ENCODE measurements around the gene RGS17.
"Not testable (repeated sequence)": the region's sequence is repeated elsewhere in the genome, so short reads cannot be mapped to it uniquely, and the experiment has no call there.

The RGS17 gene

DNA sequence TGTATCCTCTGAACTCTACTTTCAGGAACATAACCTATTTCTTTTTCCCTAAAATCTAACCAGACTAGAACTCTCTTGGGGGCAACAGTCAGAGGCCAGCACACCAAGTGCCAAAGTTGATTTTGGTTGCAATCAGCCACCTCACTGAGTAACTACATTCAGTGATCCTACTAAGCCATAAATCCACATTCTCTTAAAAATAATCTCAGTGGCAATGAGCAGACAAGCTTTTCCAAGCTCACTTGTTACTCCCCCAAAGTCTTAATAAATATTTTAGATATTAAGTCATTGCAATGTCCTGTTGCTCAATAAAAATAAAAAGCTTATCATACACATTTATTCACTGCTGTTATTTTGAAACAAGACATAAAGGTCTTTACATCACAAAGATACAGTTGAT, 9.8 kb downstream of the RGS17 start:
- no peak for DNase-seq

DNA sequence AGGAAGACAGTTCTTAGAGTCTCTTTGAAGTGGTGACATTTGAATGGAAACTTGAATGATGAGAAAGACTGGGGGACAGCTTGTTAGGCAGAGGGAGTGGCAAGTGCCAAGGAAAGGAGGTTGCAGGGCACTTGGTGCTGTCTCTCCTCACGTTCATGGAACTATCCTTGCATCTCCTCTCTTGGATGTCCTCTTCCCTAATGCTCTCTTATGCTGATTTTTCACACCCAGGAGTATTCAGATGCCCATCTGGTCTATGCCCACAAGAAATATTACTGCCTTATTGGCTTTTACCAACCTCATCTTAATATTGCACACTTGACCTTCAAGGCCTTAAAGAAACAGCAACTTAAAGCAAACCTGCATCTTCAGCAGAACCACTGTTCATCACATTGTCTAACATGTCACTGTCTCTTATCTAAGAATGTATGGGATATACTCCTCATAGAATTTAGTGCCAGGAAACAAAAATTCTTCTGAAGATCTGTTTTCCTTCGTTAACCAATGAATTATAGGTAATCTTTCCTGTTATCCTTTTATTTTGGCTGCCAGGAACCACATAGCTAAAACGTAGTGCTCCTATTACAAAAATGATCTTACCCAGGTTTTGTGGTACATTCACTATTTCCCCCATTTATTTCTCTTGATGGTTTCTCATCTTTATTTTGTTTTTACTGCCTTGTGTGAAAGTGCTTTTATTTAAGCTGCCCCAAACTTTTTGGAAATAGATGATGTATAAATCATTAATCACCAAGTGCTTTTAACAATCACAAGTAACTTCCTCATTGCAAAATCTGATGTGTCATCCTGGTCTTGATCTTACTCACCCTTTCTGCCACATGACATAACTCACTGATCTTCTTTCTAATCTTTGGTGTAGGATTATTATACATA, 12.8 kb downstream of the RGS17 start:
- no peak for DNase-seq

DNA sequence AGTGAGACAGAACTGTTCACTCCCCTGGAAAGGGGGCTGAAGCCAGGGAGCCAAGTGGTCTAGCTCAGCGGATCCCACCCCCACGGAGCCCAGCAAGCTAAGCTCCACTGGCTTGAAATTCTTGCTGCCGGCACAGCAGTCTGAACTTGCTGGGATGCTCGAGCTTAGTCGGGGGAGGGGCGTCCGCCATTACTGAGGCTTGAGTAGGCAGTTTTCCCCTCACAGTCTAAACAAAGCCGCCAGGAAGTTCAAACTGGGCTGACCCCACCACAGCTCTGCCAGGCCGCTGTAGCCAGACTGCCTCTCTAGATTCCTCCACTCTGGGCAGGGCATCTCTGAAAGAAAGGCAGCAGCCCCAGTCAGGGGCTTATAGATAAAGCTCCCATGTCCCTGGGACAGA, 20.0 kb downstream of the RGS17 start:
- not testable (repeated sequence) for DNase-seq

DNA sequence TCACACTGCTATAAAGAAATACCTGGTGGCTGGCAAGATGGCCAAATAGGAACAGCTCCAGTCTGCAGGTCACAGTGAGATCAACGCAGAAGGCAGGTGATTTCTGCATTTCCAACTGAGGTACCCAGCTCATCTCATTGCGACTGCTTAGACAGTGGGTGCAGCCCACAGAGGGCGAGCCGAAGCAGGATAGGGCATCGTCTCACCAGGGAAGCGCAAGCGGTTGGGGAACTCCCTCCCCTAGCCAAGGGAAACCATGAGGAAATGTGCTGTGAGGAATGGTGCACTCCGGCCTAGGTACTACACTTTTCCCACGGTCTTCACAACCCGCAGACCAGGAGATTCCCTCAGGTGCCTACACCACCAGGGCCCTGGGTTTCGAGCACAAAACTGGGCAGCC, 20.5 kb downstream of the RGS17 start:
- not testable (repeated sequence) for DNase-seq

DNA sequence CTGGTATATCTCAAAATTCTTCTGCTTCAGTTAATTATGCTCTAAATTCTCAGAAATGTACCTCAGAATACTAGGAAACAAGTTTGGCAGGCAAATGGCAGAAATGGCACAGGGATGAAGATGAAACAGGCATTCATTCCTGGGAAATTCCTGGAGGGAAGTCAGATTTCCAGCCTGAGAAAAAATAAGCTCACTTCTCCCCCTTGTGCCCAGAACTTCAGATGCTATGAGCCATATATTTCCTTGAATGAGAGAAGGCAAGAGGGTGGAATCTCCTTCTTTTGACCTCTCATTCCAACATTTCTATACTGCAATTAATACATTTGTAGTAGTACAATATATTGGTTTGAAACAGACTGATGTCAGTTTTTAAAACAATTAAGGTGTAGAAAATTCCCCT, 22.8 kb downstream of the RGS17 start:
- no peak for DNase-seq

DNA sequence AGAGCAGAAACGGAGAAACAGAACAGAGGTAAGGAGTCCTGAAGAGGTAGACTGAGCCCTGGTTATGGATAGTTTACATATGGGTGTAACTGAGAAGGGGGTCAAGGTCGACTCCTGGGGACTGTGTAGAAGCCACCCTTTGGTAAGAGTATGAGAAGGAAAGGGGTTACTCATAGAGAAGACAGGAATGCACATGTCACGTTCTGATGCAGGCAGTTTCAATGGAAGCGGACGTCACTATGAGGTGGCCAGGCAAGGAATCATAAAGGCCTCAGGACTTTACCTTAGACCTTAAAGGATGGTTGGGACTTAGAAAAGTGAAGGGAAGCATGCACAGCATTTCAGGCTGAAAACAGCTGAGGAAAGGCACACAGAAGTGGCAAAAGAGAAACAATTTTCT, 25.1 kb downstream of the RGS17 start:
- no peak for DNase-seq

DNA sequence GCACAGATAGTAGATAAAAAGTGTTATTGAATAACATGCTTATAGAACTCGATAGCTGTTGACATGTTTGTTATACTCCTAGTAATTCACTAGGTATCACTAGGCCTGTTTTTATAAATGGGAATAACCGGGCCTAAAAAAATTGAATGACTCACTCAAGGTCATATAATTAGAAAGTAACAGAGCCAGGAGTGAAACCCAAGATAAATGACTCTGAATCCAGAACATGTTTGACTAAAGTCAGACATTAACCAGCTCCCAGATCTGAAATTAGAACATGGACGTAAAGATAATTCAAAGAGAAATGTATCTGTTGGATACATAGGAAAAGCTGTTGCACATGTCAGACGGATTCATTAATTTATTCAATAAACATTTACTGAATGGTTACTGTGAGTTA, 26.9 kb downstream of the RGS17 start:
- DNase-seq: no peak

DNA sequence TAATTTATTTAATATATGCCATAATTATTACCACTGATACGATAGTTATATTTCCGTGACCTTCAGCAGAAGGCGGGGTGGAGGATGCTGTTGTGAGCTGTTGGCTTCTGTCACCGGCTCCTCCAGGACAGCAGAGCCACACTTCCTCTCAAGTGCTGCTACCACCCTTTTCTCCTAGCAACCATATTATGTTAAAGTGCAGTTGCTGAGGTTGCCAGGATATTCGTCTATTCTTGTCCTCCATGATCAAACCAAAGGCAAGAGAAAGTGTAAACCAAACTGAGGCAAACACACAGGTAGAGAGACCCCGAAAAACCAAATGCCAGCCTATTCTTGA, 27.8 kb downstream of the RGS17 start:
- DNase-seq: no peak

DNA sequence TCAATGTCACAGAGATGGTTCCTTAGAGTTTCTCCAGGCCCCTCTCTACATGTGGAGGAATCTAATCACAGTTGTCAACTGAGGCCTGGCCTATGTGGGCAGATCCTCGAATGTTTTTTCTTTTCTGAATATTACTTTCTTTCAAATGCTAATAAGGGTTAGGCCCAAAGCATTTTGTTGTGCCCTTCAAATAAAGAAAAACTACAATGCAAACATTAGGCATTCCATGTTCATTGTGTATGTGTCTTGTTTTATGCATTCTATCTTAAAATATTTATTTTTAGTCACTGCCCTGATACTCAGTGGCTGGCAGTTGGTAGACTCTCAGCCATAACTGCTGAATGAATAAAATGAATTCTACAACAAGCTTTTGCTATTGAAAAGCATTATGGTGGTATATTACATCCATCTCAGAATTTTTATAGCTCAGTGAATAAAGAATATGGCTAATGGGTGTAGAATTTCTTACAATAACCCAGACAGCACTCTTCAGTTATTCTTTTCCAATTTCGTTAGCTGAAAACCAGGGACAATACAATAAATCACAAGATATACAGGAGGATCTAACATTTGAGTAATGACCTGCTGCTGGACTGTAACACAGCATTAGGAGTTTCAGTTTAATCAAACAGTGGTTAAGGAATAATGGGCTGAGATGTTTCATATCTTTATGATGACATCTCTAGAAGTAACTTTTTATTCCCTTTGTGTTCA, 28.3 kb downstream of the RGS17 start:
- DNase-seq: no peak

DNA sequence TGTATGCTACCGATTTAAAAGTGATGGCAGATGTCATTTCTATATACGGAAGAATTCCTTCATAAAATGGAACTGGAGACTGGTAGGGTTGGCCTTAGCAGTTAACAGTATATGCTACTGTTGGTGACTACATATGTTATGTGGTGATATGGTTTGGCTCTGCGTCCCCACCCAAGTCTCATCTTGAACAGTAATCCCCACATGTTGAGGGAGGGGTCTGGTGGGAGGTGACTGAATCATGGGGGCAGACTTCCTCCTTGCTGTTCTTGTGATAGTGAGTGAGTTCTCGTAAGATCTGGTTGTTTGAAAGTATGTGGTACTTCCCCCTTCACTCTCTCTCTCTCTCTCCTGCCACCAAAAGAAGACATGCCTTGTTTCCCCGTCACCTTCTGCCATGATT, 29.6 kb downstream of the RGS17 start:
- DNase-seq: no peak

DNA sequence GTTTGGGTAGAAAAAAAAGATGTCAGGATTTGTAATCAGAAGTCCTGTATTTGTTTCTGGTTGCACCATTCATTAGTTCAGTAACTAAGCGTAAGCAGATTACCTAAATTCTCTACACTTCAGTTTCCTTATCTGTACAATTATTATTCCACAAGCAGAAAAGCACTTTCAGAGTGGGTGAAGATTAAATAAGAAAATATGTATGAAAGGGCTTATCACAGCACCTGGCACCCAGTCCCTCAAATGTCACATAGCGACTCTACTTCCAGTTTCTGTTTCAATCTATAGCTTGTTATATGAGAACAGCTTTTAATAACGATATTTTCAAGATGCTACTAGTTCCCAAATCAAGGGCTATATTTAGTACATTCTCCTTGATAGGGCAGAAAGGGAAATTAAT, 31.4 kb downstream of the RGS17 start:
- DNase-seq: no peak

DNA sequence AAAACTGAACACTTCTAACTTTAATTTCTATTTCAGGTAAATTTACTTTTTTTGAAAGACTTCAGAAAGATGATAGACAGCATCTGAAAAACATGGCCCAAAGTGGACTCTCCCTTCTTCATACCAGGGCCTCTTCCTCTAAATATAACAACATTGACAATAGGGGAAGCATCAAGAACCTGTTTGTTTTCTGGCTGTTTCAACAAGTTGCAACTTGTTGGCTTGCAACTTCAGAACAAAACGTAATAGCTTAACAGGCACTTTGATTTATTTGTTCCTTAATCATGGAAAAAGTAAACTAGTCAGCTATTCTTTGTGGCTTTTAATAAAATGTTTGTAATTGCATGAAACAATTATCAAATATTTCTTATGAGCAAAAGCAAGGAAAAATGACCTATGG, 34.3 kb downstream of the RGS17 start:
- no peak for DNase-seq

DNA sequence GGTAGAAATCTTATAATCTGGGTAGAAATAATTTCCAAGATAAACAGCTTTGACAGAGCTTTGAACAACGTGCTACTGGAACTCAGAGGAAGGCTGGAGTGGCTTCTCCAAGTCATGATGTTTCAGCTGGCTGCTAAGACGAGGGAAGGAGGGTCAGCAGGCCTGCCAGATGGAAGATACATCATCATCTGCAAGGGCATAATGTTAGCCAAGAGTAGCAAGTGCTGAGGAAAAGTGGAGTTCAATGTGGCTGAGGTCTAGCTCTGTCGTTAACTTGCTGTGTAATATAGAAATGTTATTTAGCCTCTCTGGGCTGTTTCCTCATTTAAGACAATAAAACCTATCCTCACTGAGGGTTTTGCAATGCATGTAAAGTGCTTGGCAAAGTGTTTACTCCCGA, 35.1 kb downstream of the RGS17 start:
- DNase-seq: no peak

DNA sequence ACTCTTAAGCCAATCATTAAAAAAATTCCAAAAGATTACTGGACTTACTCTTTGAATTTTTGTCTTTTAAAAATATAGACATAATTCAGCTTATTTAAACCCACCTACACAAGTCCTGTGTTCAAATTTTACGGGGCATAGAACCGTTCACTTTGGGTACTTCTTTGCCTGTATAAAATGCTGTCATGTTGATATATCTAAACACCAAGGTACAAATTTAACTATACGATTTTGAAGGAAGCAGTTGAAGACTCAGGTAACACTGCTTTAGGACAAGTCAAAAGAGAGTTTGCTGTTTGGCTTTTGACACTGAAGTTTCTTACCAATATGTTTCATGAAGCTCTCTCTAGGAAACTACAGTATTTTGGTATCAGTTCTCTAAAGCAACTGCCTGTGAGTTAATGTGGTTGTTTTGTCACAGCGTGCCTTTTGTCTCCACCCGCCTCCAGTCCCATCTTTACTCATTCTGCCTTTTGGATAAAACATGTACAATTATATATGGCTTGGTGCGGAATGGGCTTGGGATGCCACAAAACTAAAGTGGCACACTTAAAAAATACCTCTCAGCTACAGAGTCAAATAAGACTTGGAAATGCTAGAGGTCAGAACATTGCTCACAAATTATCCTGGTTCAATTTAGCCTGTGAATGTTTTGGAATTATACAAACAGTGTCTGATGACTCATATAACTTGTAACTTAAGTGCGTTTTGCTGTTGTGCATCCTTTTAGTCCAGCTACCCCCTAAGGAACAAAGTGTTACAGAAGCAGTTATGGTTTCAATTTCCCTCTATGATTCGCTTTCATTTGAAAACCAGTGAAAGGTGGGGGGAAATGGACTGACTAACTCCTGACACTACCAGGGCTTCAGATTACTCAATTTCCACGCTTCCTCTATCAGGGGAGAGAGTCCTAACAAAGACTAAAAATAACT, 38.7 kb downstream of the RGS17 start:
- DNase-seq: no peak

DNA sequence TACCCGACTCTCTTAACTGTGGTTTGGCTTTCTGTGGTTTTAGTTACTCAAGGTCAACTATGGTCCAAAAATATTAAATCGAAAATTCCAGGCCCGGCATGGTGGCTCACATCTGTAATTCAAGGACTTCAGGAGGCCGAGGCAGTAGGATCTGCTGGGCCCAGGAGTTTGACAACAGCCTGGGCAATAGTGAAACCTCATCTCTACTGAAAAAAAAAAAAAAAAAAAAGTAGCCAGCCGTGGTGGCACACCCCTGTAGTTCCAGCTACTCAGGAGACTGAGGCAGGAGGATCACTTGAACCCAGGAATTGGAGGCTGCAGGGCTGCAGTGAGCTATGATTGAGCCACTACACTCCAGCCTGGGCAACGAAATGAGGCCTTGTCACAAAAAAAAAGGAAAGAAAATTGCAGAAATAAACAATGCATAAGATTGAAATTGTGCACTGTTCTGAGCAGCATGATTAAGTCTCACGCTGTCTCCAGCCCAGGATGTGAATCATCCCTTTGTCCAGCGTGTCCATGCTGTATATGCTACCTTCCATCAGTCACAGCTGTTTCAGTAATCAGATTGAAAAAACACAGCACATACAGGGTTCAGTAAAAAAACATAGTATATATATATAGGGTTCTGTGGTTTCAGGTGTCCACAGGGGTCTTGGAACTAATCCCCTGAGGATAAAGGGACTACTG, 40.7 kb downstream of the RGS17 start:
- DNase-seq: no peak

DNA sequence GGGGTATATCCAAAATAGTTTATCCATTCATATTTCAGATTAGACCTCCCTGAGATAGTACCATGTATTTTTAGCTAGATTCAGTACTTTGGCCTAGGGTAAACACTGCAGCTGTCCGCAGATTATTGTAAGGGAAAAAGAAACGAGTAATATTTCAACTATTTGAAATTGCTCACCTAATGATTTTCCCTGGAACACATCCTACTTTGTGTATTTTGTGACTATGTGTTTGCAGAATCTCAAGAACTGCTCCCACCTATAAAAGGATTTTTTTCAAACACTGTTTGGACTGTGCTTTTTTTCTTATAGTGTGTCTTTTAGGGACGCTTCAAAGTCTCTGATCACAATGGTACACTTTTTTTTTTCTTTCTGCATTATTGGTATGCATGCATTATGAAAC, 42.3 kb downstream of the RGS17 start:
- DNase-seq: no peak

DNA sequence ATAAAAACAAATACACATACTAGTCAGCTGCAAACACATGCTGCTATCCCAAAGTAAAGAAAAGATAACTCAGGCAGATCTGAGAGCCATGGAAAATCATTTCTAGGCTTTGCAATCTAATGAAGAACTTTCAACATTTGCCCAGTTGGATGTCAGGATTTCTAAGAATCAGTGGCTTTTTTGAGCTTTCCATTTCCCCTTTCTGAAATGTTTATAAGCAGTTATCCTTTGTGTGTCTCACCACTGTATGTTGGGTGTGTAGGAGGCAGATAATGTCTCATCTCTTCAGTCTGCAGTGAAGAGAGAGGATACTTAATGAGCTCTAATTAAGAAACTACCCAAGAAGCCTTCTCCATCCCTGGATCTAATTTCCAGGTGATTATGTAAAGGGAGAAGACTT, 43.6 kb downstream of the RGS17 start:
- no peak for DNase-seq

DNA sequence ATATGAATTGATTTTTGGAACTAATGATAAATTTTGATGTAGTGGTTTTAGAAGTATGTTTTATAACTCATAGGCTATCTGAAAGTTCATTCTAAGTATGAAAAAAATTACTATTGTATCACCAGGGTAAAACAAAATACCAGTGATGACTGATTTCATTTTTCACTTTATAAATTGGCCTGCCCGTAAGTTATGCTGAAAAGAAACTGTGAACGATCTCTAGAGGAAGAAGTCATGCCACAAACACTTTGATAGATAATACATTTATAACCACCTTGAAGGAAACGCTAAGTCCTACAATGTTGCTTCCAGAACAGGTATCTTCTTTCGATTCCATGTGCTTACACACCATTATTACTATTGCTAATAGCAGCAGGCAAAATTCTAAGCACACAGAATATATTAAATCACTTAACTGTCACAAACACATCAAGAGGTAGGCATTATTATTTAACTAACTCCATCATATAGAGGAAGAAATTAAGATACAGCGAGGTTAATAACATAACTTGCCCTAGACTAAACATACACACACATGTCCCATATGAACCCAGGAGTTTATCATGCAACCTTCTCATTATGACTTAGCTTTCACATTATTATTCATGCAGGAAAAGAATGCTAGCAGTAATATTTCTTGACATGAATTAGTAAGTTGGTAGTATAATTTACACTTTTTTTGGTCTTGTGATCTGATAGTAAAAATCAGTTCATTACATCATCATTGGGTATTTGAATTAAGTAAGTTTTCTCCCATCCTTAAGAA, 44.7 kb downstream of the RGS17 start:
- no peak for DNase-seq

DNA sequence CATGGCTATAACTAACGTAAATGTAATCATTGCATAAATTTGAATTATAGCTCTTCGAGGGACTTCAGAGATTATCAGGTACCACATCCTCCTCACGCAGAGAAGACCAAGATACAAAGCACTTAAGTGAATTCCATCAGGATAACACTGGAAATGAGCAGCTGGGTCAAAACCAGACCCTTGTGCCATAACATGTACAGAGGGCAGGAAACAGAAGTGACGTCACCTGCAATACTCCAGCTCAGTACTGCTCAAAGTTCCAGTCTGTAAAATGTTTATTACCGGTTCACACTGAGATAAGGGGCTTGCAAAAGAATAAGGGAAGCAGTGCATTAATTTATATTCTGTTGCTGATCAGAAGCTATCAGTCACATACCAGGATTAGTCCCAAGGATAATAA, 45.8 kb downstream of the RGS17 start:
- no peak for DNase-seq

DNA sequence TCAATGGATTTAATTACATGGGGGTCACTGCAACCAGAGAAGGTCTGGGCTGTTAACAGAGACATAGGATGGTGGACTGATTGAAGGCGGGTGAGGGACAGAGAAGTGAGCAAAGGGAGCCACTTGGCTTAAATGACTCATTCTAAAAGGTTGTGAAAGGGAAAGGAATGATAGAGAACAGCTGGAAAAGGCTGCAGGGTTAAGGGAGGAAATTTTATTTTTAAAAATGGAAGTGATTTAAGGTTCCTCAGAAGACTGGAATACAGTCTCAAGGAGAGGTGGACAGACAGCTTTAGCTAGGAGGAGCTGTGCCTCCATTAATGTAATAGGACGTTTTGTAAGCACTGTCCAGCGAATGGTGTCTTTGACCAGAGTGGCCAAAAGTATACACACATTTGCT, 46.7 kb downstream of the RGS17 start:
- DNase-seq: no peak

DNA sequence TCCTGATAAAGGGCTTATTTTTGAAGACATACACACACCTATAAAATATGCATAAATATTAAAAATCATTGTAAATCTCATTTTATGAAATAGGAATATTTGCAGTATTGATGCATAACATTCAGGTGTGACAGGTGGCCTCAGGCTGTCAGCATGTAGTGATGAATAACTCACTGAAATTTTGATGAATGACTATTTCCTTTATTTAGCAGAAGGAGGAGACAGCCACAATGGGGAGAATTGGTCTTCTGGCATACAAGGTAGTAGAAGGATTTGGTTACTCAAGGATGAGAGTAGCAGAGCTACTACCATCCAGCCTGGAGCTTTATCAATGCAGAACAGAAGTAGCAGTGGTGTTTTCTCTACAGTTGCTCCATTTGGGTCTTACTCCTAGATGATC, 47.2 kb downstream of the RGS17 start:
- DNase-seq: no peak

DNA sequence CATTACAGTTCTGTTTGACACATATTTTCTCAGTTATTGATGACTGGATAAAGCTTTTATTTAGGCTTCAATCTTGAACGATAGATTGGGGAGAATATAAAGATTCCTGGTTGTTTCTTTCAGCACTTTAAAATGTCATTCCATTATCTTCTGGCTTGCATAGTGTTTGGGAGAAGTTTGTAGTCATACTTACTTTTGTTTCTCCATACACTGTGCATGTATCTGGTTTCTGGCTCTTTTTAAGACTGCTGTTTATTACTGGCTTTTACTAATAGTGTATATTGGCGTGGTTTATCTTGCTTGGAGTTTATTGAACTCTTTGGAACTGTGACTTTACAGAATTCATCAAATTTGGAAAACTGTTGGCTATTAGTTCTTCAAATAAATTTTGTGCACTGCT, 49.2 kb downstream of the RGS17 start:
- DNase-seq: no peak
